PC-3 (cell line): ENCODE measurements around the gene SH2D3A. TPM values are rescaled to one million over a fixed set of nuclear protein-coding genes. Genes with fewer than 3 reads are reported as not detected.

Experiments used
- ATAC-seq: fragments of 200-7000 bp; cut with Tn5 transposase; 2 replicates; pipeline ENCODE4 v1.9.1; 2020; ENCODE audit warnings: mild to moderate bottlenecking, moderate library complexity
- BruUV-seq: library from RNA; stranded (reverse); fragments of 400-500 nt; replicated peaks from 2 replicates; lab custom pipeline; 2021; lab: Mats Ljungman, UMichigan
- CTCF ChIA-PET: fragments of 300-600 bp; sonication (Branson Sonifier 250); formaldehyde crosslinking; loops from one replicate; lab custom pipeline; 2022; ENCODE audit warnings: antibody characterized with exemption; lab: Charles Lee
- POLR2A ChIA-PET: fragments of 300-600 bp; sonication (Branson Sonifier 250); formaldehyde crosslinking; loops from one replicate; lab custom pipeline; 2022; ENCODE audit warnings: antibody characterized with exemption; ENCODE audit not compliant: unreplicated experiment; lab: Charles Lee
- DNase-seq: peaks from one replicate; pipeline ENCODE4 v3.0.0-alpha.2; 2015
- H2AFZ ChIP-seq: fragments of 300-600 bp; sonication (generic); 2 replicates; pipeline ENCODE4 v1.6.0; 2016; ENCODE audit warnings: antibody characterized with exemption, low read length
- H3F3A ChIP-seq: fragments of 300-600 bp; sonication (generic); one replicate; pipeline ENCODE4 v1.6.0; 2017; ENCODE audit warnings: antibody characterized with exemption, low read length, control low read depth, mild to moderate bottlenecking; ENCODE audit not compliant: unreplicated experiment
- H3K27ac ChIP-seq: fragments of 300-600 bp; sonication (generic); 2 replicates; pipeline ENCODE4 v1.5.1; 2016; ENCODE audit warnings: mild to moderate bottlenecking, low read length
- H3K27me3 ChIP-seq: fragments of 300-600 bp; sonication (generic); 2 replicates; pipeline ENCODE4 v1.6.1; 2016; ENCODE audit warnings: low read length, mixed read lengths
- H3K36me3 ChIP-seq: fragments of 300-600 bp; sonication (generic); 2 replicates; pipeline ENCODE4 v1.6.1; 2016; ENCODE audit warnings: low read depth, mixed run types, low read length, mixed read lengths
- H3K4me1 ChIP-seq: fragments of 300-600 bp; sonication (generic); 2 replicates; pipeline ENCODE4 v1.5.1; 2016; ENCODE audit warnings: low read length; ENCODE audit not compliant: insufficient read depth
- H3K4me2 ChIP-seq: fragments of 300-600 bp; sonication (generic); 2 replicates; pipeline ENCODE4 v1.6.0; 2016; ENCODE audit warnings: low read length
- H3K4me3 ChIP-seq: fragments of 300-600 bp; sonication (generic); 2 replicates; pipeline ENCODE4 v1.5.1; 2016; ENCODE audit warnings: mild to moderate bottlenecking, low read length, mixed read lengths
- H3K79me2 ChIP-seq: fragments of 300-600 bp; sonication (generic); 2 replicates; pipeline ENCODE4 v1.6.1; 2017; ENCODE audit warnings: low read length, mixed read lengths
- H3K9ac ChIP-seq: fragments of 300-600 bp; sonication (generic); 2 replicates; pipeline ENCODE4 v1.6.0; 2016; ENCODE audit warnings: mild to moderate bottlenecking, low read length
- H3K9me2 ChIP-seq: fragments of 300-600 bp; sonication (generic); replicated peaks from 2 replicates; pipeline ENCODE4 v1.6.1; 2016; ENCODE audit warnings: mixed run types, low read length, mixed read lengths
- H3K9me3 ChIP-seq: fragments of 300-600 bp; sonication (generic); 2 replicates; pipeline ENCODE4 v1.6.1; 2016; ENCODE audit warnings: low read length, mixed read lengths
- H4K20me1 ChIP-seq: fragments of 300-600 bp; sonication (generic); 2 replicates; pipeline ENCODE4 v1.6.1; 2016; ENCODE audit warnings: low read length, mixed read lengths
- EZH2 ChIP-seq: fragments of 300-600 bp; sonication (generic); IDR thresholded peaks from one replicate; pipeline ENCODE4 v1.6.1; 2017; ENCODE audit warnings: antibody characterized with exemption, mild to moderate bottlenecking, low read length; ENCODE audit not compliant: unreplicated experiment
- EZH2phosphoT487 ChIP-seq: fragments of 300-600 bp; sonication (generic); IDR thresholded peaks from 2 replicates; pipeline ENCODE4 v1.6.1; 2018; ENCODE audit warnings: mild to moderate bottlenecking, antibody characterized with exemption, low read length, borderline replicate concordance
- intact Hi-C: fragments of 100-400 bp; cut with micrococcal nuclease; formaldehyde crosslinking; loops from 2 replicates; pipeline ENCODE4 v1.9.0; 2023
- total RNA-seq: library from RNA; depleted of rRNA; stranded (reverse); fragments of >200 nt; gene quantifications from 2 replicates; pipeline ENCODE4 v1.2.3, GENCODE V29; 2014
- TF ChIP-seq, protein P1 (sequence below): fragments of 300-600 bp; sonication (generic); conservative IDR thresholded peaks from 2 replicates; pipeline ENCODE4 v1.5.1; 2017; ENCODE audit warnings: antibody characterized with exemption, low read depth, mild to moderate bottlenecking, low read length

SH2D3A gene
- total RNA-seq, 1 experiment from 2014 or later = 141 TPM

DNA sequence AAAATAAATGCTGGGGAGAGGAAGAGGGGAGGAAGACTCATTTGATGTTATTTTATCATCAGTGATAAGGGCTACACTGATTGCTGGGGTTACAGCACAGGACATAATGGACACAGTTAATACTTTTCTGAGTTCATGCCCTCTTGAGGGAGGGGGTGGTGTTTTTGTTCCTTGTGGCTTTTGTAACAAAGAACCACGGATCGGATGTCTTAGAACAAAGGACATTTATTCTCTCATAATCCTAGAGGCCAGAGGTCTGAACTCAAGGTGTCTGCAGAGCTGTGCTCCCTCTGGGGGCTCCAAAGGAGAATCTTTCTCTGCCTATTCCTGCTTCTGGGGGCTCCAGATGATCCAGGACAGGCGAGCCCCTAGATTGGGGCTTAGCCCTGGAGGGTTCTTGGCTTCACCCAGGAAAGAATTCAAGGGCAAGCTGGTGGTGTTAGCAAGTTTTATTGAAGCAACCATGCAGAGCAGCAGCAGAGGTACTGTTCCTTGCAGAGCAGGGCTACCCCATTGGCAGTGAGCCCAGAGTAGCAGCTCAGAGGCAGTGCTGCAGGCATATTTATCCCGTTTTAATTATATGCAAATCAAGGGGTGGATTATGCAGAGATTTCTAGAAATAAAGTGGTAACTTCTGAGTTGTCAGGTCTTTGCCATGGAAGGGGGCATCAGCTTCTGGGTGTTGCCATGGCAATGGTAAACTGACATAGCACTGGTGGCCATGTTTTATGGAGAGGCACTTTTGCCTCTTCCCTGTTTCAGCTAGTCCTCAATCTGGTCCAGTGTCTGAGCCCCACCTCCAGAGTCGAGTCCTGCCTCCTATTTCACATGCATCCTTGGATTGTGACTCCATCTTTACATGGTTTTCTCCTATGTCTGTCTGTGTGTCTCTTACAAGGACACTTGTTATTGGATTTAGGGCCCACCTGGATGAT lies 23.2 kb upstream of the SH2D3A start:
- Histone ChIP-seq H3K4me2 (no peak overlapping the region), H3K79me2 (no peaks in the 10 kb centered on the region), H3K36me3 (no peaks in the 10 kb centered on the region), H4K20me1 (no peaks in the 10 kb centered on the region), H3K9me2 (no peaks in the 10 kb centered on the region), H3K27ac (no peak overlapping the region), H3K4me1 (no peaks in the 10 kb centered on the region), H3K9me3 (no peaks in the 10 kb centered on the region), H3K27me3 (no peaks in the 10 kb centered on the region), H3F3A (no peaks in the 10 kb centered on the region), H3K4me3 (no peak overlapping the region), H2AFZ (no peak overlapping the region), H3K9ac (no peak overlapping the region)
- ChIA-PET POLR2A (no interaction called here), CTCF (interaction anchor here (0.5 kb wide), 1 partner anchor 437 kb away, joined by 7 read pairs; no protein-coding TSS in a partner anchor)
- ATAC-seq (no peak), DNase-seq (no peak)
- intact Hi-C loops = no loop called here
- TF ChIP-seq EZH2 = no peak
- no peak for TF ChIP-seq EZH2phosphoT487
- TF ChIP-seq, protein P1, sequence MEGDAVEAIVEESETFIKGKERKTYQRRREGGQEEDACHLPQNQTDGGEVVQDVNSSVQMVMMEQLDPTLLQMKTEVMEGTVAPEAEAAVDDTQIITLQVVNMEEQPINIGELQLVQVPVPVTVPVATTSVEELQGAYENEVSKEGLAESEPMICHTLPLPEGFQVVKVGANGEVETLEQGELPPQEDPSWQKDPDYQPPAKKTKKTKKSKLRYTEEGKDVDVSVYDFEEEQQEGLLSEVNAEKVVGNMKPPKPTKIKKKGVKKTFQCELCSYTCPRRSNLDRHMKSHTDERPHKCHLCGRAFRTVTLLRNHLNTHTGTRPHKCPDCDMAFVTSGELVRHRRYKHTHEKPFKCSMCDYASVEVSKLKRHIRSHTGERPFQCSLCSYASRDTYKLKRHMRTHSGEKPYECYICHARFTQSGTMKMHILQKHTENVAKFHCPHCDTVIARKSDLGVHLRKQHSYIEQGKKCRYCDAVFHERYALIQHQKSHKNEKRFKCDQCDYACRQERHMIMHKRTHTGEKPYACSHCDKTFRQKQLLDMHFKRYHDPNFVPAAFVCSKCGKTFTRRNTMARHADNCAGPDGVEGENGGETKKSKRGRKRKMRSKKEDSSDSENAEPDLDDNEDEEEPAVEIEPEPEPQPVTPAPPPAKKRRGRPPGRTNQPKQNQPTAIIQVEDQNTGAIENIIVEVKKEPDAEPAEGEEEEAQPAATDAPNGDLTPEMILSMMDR = no peak
- no TSS peak for BruUV-seq

DNA sequence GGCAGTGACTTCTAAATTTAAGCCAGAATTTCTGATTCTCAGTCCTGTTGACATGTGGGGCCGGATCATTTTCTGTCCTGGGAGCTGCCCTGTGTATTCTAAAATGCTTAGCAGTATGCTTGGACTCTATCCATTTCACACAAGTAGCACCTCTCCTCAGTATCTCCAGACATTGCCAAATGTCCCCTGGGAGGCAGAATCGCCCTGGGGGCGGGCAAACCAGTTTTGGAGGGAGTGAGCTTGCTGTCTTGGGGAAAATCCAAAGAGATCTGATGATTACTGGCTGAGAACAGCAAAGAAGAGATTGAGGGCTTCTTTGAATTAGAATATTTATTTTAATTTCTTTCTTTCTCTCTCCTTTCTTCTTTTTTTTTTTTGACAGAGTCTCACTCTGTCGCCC lies 21.7 kb upstream of the SH2D3A start:
- no peak overlapping the region for H2AFZ ChIP-seq
- no peaks in the 10 kb centered on the region for H3K79me2 ChIP-seq
- POLR2A ChIA-PET = interaction anchor here (0.8 kb wide), 1 partner anchor 188 kb away, joined by 3 read pairs; no protein-coding TSS in a partner anchor
- H3K27me3 ChIP-seq = no peaks in the 10 kb centered on the region
- no peaks in the 10 kb centered on the region for H3K9me3 ChIP-seq
- H3K4me3 ChIP-seq = no peak overlapping the region
- ATAC-seq (no peak), DNase-seq (no peak)
- no peaks in the 10 kb centered on the region for H3K4me1 ChIP-seq
- H3K27ac ChIP-seq = no peak overlapping the region
- no peaks in the 10 kb centered on the region for H4K20me1 ChIP-seq
- no peak overlapping the region for H3K4me2 ChIP-seq
- H3K9me2 ChIP-seq = no peaks in the 10 kb centered on the region
- no peaks in the 10 kb centered on the region for H3K36me3 ChIP-seq
- CTCF ChIA-PET = no interaction called here
- H3F3A ChIP-seq = no peaks in the 10 kb centered on the region
- H3K9ac ChIP-seq = no peak overlapping the region
- no TSS peak for BruUV-seq
- intact Hi-C loops = no loop called here
- TF ChIP-seq, protein P1 = no peak
- no peak for TF ChIP-seq EZH2

DNA sequence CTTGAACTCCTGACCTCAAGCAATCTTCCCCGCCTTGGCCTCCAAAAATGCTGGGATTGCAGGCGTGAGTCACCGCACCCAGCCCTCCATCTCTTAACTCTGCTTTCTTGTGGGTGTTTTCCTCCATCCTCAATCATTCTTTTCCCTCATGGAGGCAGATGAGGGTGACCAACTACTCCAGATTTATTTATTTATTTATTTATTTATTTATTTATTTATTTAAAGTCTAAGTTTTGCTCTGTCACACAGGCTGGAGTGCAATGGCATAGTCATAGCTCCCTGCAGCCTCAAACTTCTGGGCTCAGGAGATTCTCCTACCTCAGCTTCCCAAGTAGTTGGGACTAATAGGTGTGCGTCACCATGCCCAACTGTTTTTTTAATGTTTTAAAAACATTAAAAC lies 20.2 kb upstream of the SH2D3A start:
- ATAC-seq = no peak
- Histone ChIP-seq H3K79me2 (no peaks in the 10 kb centered on the region), H3K27me3 (no peaks in the 10 kb centered on the region), H3K9ac (no peak overlapping the region), H2AFZ (no peak overlapping the region), H3K4me2 (no peak overlapping the region), H3K9me3 (no peaks in the 10 kb centered on the region), H3K9me2 (no peaks in the 10 kb centered on the region), H4K20me1 (no peaks in the 10 kb centered on the region), H3F3A (no peaks in the 10 kb centered on the region), H3K27ac (no peak overlapping the region), H3K4me1 (no peaks in the 10 kb centered on the region), H3K36me3 (no peaks in the 10 kb centered on the region), H3K4me3 (no peak overlapping the region)
- TF ChIP-seq, protein P1 = no peak
- no peak for TF ChIP-seq EZH2phosphoT487
- TF ChIP-seq EZH2 = no peak
- ChIA-PET POLR2A (no interaction called here), CTCF (no interaction called here)
- BruUV-seq = no TSS peak
- DNase-seq = no peak
- intact Hi-C loops = no loop called here
